ENCODE results near the gene UBE2I. TPM values are rescaled to one million over a fixed set of nuclear protein-coding genes. Genes with fewer than 3 reads are reported as not detected.

UBE2I gene
- total RNA-seq, 3 donors from 2014 or later = 79.8 to 101 (median 96.9) TPM

GRCh38 chr16:1346422-1347285, 37.2 kb downstream of the UBE2I start:
- ATAC-seq (no peak), DNase-seq (no peak)
- no peak overlapping the region for H3K4me3 ChIP-seq
- intact Hi-C loops (cut with DNase I, micrococcal nuclease) = no loop called here
- H3K36me3 ChIP-seq (ENCODE audit: low read depth) = no peaks in the 10 kb centered on the region
- no peaks in the 10 kb centered on the region for H3K9me3 ChIP-seq
- peaks cover 30% of the 10 kb centered on the region for H3K4me1 ChIP-seq (ENCODE audit: low read depth)
- no peak for TF ChIP-seq CTCF (IDR thresholded peaks at IDR 0.05)

GRCh38 chr16:1347286-1347855, 37.9 kb downstream of the UBE2I start:
- Histone ChIP-seq H3K4me1 (ENCODE audit: low read depth) (peaks cover 26% of the 10 kb centered on the region), H3K36me3 (ENCODE audit: low read depth) (no peaks in the 10 kb centered on the region), H3K4me3 (no peak overlapping the region), H3K9me3 (no peaks in the 10 kb centered on the region)
- ATAC-seq (no peak), DNase-seq (no peak)
- intact Hi-C loops (cut with DNase I, micrococcal nuclease) = no loop called here
- no peak for TF ChIP-seq CTCF (IDR thresholded peaks at IDR 0.05)

GRCh38 chr16:1347962-1348361, 38.5 kb downstream of the UBE2I start:
- Histone ChIP-seq H3K4me1 (ENCODE audit: low read depth) (peaks cover 28% of the 10 kb centered on the region), H3K4me3 (no peak overlapping the region), H3K36me3 (ENCODE audit: low read depth) (no peaks in the 10 kb centered on the region), H3K9me3 (no peaks in the 10 kb centered on the region)
- TF ChIP-seq CTCF (IDR thresholded peaks at IDR 0.05) = no peak
- ATAC-seq (no peak), DNase-seq (no peak)
- intact Hi-C loops (cut with DNase I, micrococcal nuclease) = no loop called here

GRCh38 chr16:1348441-1348840, 39.0 kb downstream of the UBE2I start:
- no peak for ATAC-seq
- H3K4me1 ChIP-seq (ENCODE audit: low read depth) = peaks cover 27% of the 10 kb centered on the region
- no peak overlapping the region for H3K4me3 ChIP-seq
- no peak for DNase-seq
- no peaks in the 10 kb centered on the region for H3K9me3 ChIP-seq
- intact Hi-C loops (cut with DNase I, micrococcal nuclease) = no loop called here
- TF ChIP-seq CTCF (IDR thresholded peaks at IDR 0.05) = no peak
- no peaks in the 10 kb centered on the region for H3K36me3 ChIP-seq (ENCODE audit: low read depth)

GRCh38 chr16:1348926-1349325, 39.5 kb downstream of the UBE2I start:
- H3K9me3 ChIP-seq = no peaks in the 10 kb centered on the region
- DNase-seq (no peak), ATAC-seq (no peak)
- no peak for TF ChIP-seq CTCF (IDR thresholded peaks at IDR 0.05)
- H3K4me1 ChIP-seq (ENCODE audit: low read depth) = peaks cover 22% of the 10 kb centered on the region
- intact Hi-C loops (cut with DNase I, micrococcal nuclease) = no loop called here
- no peak overlapping the region for H3K4me3 ChIP-seq
- H3K36me3 ChIP-seq (ENCODE audit: low read depth) = no peaks in the 10 kb centered on the region
